H1 (cell line): ENCODE measurements around the gene RAD51B. TPM values are rescaled to one million over a fixed set of nuclear protein-coding genes. Genes with fewer than 3 reads are reported as not detected.

Experiments used
- CTCF ChIA-PET: fragments of 300-600 bp; sonication (Branson Sonifier 250); formaldehyde crosslinking; loops from one replicate; lab custom pipeline; 2021; ENCODE audit not compliant: partially characterized antibody; lab: Charles Lee
- POLR2A ChIA-PET: fragments of 300-600 bp; sonication (Branson Sonifier 250); formaldehyde crosslinking; loops from one replicate; lab custom pipeline; 2021; ENCODE audit warnings: inconsistent platforms; ENCODE audit not compliant: partially characterized antibody; lab: Charles Lee
- DNase-seq, 2 experiments: peaks; one replicate each; pipeline versions ENCODE4 v3.0.0 to v3.0.0-alpha.2; 2010 to 2022; ENCODE audit warnings: low spot score in 2 of 2, low read depth in 1 of 2, mixed read lengths in 1 of 2
- FAIRE-seq: peaks from 2 replicates; lab custom pipeline; 2011; peaks lifted over from hg19 to GRCh38; lab: Jason Lieb, UNC
- H2AFZ ChIP-seq: 2 replicates; pipeline ENCODE4 v1.8.1; 2012; ENCODE audit warnings: low read length, inconsistent platforms
- H2AK5ac ChIP-seq: 2 replicates; pipeline ENCODE4 v1.6.1; 2013; ENCODE audit warnings: low read depth, low read length
- H2BK120ac ChIP-seq: replicated peaks from 2 replicates; pipeline ENCODE3; 2013; ENCODE audit warnings: low read depth, low read length, inconsistent platforms
- H2BK12ac ChIP-seq: 2 replicates; pipeline ENCODE4 v1.6.1; 2013; ENCODE audit warnings: low read depth, low read length
- H2BK15ac ChIP-seq: 2 replicates; pipeline ENCODE4 v1.6.1; 2013; ENCODE audit warnings: low read length
- H2BK20ac ChIP-seq: 2 replicates; pipeline ENCODE4 v1.6.1; 2013; ENCODE audit warnings: low read length
- H2BK5ac ChIP-seq: 2 replicates; pipeline ENCODE4 v1.6.1; 2013; ENCODE audit warnings: low read depth, low read length
- H3K14ac ChIP-seq: 2 replicates; pipeline ENCODE4 v1.6.1; 2013; ENCODE audit warnings: inconsistent platforms; ENCODE audit not compliant: insufficient read length
- H3K18ac ChIP-seq: 2 replicates; pipeline ENCODE4 v1.6.1; 2013; ENCODE audit warnings: low read length; ENCODE audit errors: extremely low read depth
- H3K23ac ChIP-seq: 2 replicates; pipeline ENCODE4 v1.6.1; 2013; ENCODE audit warnings: inconsistent platforms; ENCODE audit not compliant: insufficient read length
- H3K23me2 ChIP-seq: 2 replicates; pipeline ENCODE4 v1.6.1; 2013; ENCODE audit warnings: low read depth, low read length
- H3K27ac ChIP-seq: 2 replicates; pipeline ENCODE4 v1.6.1; 2011; ENCODE audit warnings: low read depth, low read length, inconsistent platforms
- H3K27me3 ChIP-seq, 4 experiments: replicated peaks in 1 of 4; 1 replicate in 1 of 4; 2 replicates in 3 of 4; pipeline versions ENCODE4 v1.6.1 to v1.8.1; 2011 to 2013; ENCODE audit warnings: low read length in 3 of 4, mild to moderate bottlenecking in 3 of 4, inconsistent platforms in 2 of 4, mixed read lengths in 2 of 4, moderate library complexity in 1 of 4; ENCODE audit not compliant: control insufficient read depth in 3 of 4, insufficient read depth in 3 of 4; ENCODE audit errors: extremely low read depth in 1 of 4
- H3K36me3 ChIP-seq, 4 experiments: 2 replicates each; pipeline versions ENCODE4 v1.6.1 to v1.8.1; 2011 to 2013; ENCODE audit warnings: mild to moderate bottlenecking in 4 of 4, low read length in 3 of 4, moderate library complexity in 2 of 4, control low read depth in 1 of 4, inconsistent platforms in 1 of 4; ENCODE audit not compliant: insufficient read depth in 4 of 4, control insufficient read depth in 2 of 4
- H3K4ac ChIP-seq: replicated peaks from 2 replicates; pipeline ENCODE3; 2013; ENCODE audit warnings: low read length, low read depth, mixed read lengths, inconsistent platforms; ENCODE audit not compliant: insufficient read length
- H3K4me1 ChIP-seq, 4 experiments: replicated peaks in 1 of 4; 1 replicate in 1 of 4; 2 replicates in 3 of 4; pipeline versions ENCODE4 v1.6.1 to v1.8.1; 2011 to 2013; ENCODE audit warnings: low read length in 3 of 4, inconsistent platforms in 2 of 4, mixed read lengths in 1 of 4; ENCODE audit not compliant: insufficient read depth in 4 of 4, control insufficient read depth in 3 of 4
- H3K4me2 ChIP-seq, 2 experiments: 2 replicates each; pipeline versions ENCODE4 v1.6.1 to v1.8.1; 2011 to 2013; ENCODE audit warnings: low read depth in 2 of 2, low read length in 2 of 2, control low read depth in 1 of 2, inconsistent platforms in 1 of 2, mild to moderate bottlenecking in 1 of 2; ENCODE audit not compliant: insufficient read depth in 1 of 2
- H3K4me3 ChIP-seq, 4 experiments: fragments of 200-600, 300-600 bp in 1 of 4; sonication (generic), shearing (Covaris generic), sonication (Bioruptor Twin) in 1 of 4; 2 replicates each; pipeline versions ENCODE4 v1.5.1 to v1.8.1; 2011 to 2016; ENCODE audit warnings: low read length in 4 of 4, low read depth in 3 of 4, control low read depth in 2 of 4, inconsistent platforms in 2 of 4, mild to moderate bottlenecking in 2 of 4, mixed read lengths in 1 of 4, moderate library complexity in 1 of 4; ENCODE audit not compliant: insufficient read depth in 2 of 4; ENCODE audit errors: extremely low read depth in 1 of 4
- H3K56ac ChIP-seq: replicated peaks from 2 replicates; pipeline ENCODE3; 2013; ENCODE audit warnings: low read depth, mild to moderate bottlenecking, mixed read lengths, low read length, inconsistent platforms; ENCODE audit not compliant: insufficient read length
- H3K79me1 ChIP-seq: 2 replicates; pipeline ENCODE4 v1.6.1; 2013; ENCODE audit warnings: low read depth, low read length, control low read depth
- H3K79me2 ChIP-seq, 2 experiments: 2 replicates each; pipeline versions ENCODE4 v1.6.1 to v1.8.1; 2012 to 2013; ENCODE audit warnings: low read length in 2 of 2, mild to moderate bottlenecking in 2 of 2, inconsistent platforms in 1 of 2; ENCODE audit not compliant: insufficient read depth in 2 of 2, control insufficient read depth in 1 of 2
- H3K9ac ChIP-seq, 4 experiments: replicated peaks in 1 of 4; 1 replicate in 1 of 4; 2 replicates in 3 of 4; pipeline versions ENCODE4 v1.6.1 to v1.8.1; 2011 to 2013; ENCODE audit warnings: low read depth in 3 of 4, low read length in 3 of 4, control low read depth in 2 of 4, mild to moderate bottlenecking in 2 of 4, moderate library complexity in 2 of 4, inconsistent platforms in 1 of 4; ENCODE audit errors: extremely low read depth in 1 of 4
- H3K9me3 ChIP-seq, 2 experiments: 2 replicates each; pipeline versions ENCODE4 v1.6.1 to v1.8.1; 2012 to 2013; ENCODE audit warnings: mild to moderate bottlenecking in 2 of 2, moderate library complexity in 2 of 2, control low read depth in 1 of 2, inconsistent platforms in 1 of 2, low read depth in 1 of 2, low read length in 1 of 2, mixed read lengths in 1 of 2; ENCODE audit not compliant: insufficient read depth in 2 of 2
- H4K20me1 ChIP-seq, 2 experiments: replicated peaks in 1 of 2; 2 replicates each; pipeline versions ENCODE3 to v1.8.1; 2011 to 2013; ENCODE audit warnings: inconsistent platforms in 2 of 2, low read length in 2 of 2, mild to moderate bottlenecking in 1 of 2; ENCODE audit not compliant: insufficient read depth in 2 of 2, control insufficient read depth in 1 of 2
- H4K5ac ChIP-seq: 2 replicates; pipeline ENCODE4 v1.6.1; 2013; ENCODE audit warnings: low read length, low read depth, mixed read lengths, inconsistent platforms; ENCODE audit not compliant: insufficient read length
- H4K8ac ChIP-seq: 2 replicates; pipeline ENCODE4 v1.8.0; 2013; ENCODE audit warnings: mild to moderate bottlenecking, moderate library complexity, low read length, inconsistent platforms; ENCODE audit not compliant: insufficient read depth; ENCODE audit errors: extremely low read depth
- H4K91ac ChIP-seq: replicated peaks from 2 replicates; pipeline ENCODE3; 2013; ENCODE audit warnings: low read length, mixed read lengths, inconsistent platforms; ENCODE audit not compliant: insufficient read length
- CREB1 ChIP-seq: IDR thresholded peaks from 2 replicates; pipeline ENCODE4 v1.6.1; 2012; ENCODE audit warnings: inconsistent platforms
- CTBP2 ChIP-seq: IDR thresholded peaks from 2 replicates; pipeline ENCODE4 v1.7.0; 2011; ENCODE audit warnings: borderline replicate concordance, mild to moderate bottlenecking, moderate library complexity, mixed read lengths, low read length; ENCODE audit not compliant: insufficient read depth, insufficient read length
- EGR1 ChIP-seq: IDR thresholded peaks from 2 replicates; pipeline ENCODE4 v1.6.1; 2011; ENCODE audit warnings: low read depth, low read length, borderline replicate concordance
- KDM1A ChIP-seq: fragments of 200-600, 300-600 bp; sonication (generic); IDR thresholded peaks from 2 replicates; pipeline ENCODE4 v1.7.1; 2016; ENCODE audit warnings: mild to moderate bottlenecking, low read length, borderline replicate concordance
- PHF8 ChIP-seq: fragments of 200-600 bp; sonication (generic); conservative IDR thresholded peaks from 2 replicates; pipeline ENCODE4 v1.7.1; 2012; ENCODE audit warnings: low read depth, mild to moderate bottlenecking, inconsistent platforms, low read length, moderate library complexity
- RFX5 ChIP-seq: IDR thresholded peaks from 2 replicates; pipeline ENCODE4 v1.6.1; 2011; ENCODE audit warnings: low read depth, low read length, improper control_type of control experiment, borderline replicate concordance
- SIX5 ChIP-seq: IDR thresholded peaks from 2 replicates; pipeline ENCODE4 v1.6.1; 2011; ENCODE audit warnings: mild to moderate bottlenecking, low read depth, low read length
- ZNF274 ChIP-seq: IDR thresholded peaks from 2 replicates; pipeline ENCODE4 v1.7.0; 2012; ENCODE audit warnings: low read length, borderline replicate concordance; ENCODE audit errors: extremely low read depth
- polyA plus RNA-seq, 7 experiments: library from polyadenylated mRNA; depleted of rRNA in 3 of 7; stranded (reverse) in 5 of 7; unstranded in 2 of 7; fragments of >200 nt in 5 of 7; fragments of 200-250 nt in 2 of 7; gene quantifications; 1 replicate in 5 of 7; 2 replicates in 1 of 7; 4 replicates in 1 of 7; pipeline versions ENCODE4 v1.2.1 to v1.2.3, GENCODE V29; 2011 to 2013; ENCODE audit warnings: missing spikeins in 2 of 7, mixed read lengths in 2 of 7
- total RNA-seq: library from RNA; stranded (reverse); fragmentation: NEBNext Ultra II Directional; extraction: Animal tissue kit (Norgen Biotek cat#: 25700); gene quantifications from 2 replicates; pipeline ENCODE4 v1.2.1, GENCODE V29; 2021

The RAD51B gene
- total and polyA plus RNA-seq, 2 of the 8 experiments (the other 6 are each of a cell fraction or from before 2014, with no cell fraction given), result 3.9 to 14.9 TPM

GRCh38 chr14:68650404-68650994 is 830.9 kb downstream of the RAD51B start:
- no peak overlapping the region for H3K56ac ChIP-seq
- POLR2A ChIA-PET, result no interaction called here
- H4K91ac ChIP-seq, result no peak overlapping the region
- no peak overlapping the region for H3K4me2 ChIP-seq
- no peak for TF ChIP-seq CREB1
- no peak for TF ChIP-seq PHF8
- no peak for TF ChIP-seq EGR1
- TF ChIP-seq RFX5, result no peak
- no peak for TF ChIP-seq CTBP2
- TF ChIP-seq KDM1A, result no peak
- TF ChIP-seq SIX5, result no peak
- TF ChIP-seq ZNF274, result no peak
- H2BK20ac ChIP-seq, result no peak overlapping the region
- H3K18ac ChIP-seq, result no peak overlapping the region
- H3K4ac ChIP-seq, result no peak overlapping the region
- no peak overlapping the region; the same call in 1 of the 2 replicates for H2BK15ac ChIP-seq
- FAIRE-seq (no peak), DNase-seq (no peak)
- no peak overlapping the region for H3K9ac ChIP-seq
- no peaks in the 10 kb centered on the region for H4K20me1 ChIP-seq
- no peaks in the 10 kb centered on the region for H3K79me1 ChIP-seq
- no peaks in the 10 kb centered on the region; a peak in 1 of 7 replicates for H3K27me3 ChIP-seq
- no peak overlapping the region for H2BK12ac ChIP-seq
- CTCF ChIA-PET, result interaction anchor here (0.5 kb wide), 1 partner anchor 27 kb away, joined by 3 read pairs; no protein-coding TSS in a partner anchor
- H2AK5ac ChIP-seq, result no peak overlapping the region
- H2BK5ac ChIP-seq, result no peak overlapping the region
- no peak overlapping the region for H3K4me3 ChIP-seq
- H3K14ac ChIP-seq, result no peak overlapping the region
- no peak overlapping the region for H3K23ac ChIP-seq
- no peaks in the 10 kb centered on the region; a peak in 1 of 7 replicates for H3K4me1 ChIP-seq
- H4K8ac ChIP-seq, result no peak overlapping the region
- no peak overlapping the region for H2BK120ac ChIP-seq
- H4K5ac ChIP-seq, result no peak overlapping the region
- no peaks in the 10 kb centered on the region for H3K79me2 ChIP-seq
- no peak overlapping the region for H2AFZ ChIP-seq
- H3K27ac ChIP-seq, result no peak overlapping the region
- no peaks in the 10 kb centered on the region for H3K36me3 ChIP-seq
- no peaks in the 10 kb centered on the region for H3K23me2 ChIP-seq
- H3K9me3 ChIP-seq, result no peaks in the 10 kb centered on the region
